GM12878 (cell line): Measurements from ENCODE around the gene SULT1A1.
"Not testable (repeated sequence)": the region's sequence is repeated elsewhere in the genome, so short reads cannot be mapped to it uniquely, and the experiment has no call there.

Source experiments
- BACH1 ChIP-seq: fragments of 450-650 bp; IDR thresholded peaks from 2 replicates; pipeline ENCODE4 v1.6.1; 2017; ENCODE audit warnings: mild to moderate bottlenecking, borderline replicate concordance
- BHLHE40 ChIP-seq, 2 experiments: fragments of 450-650 bp in 1 of 2; IDR thresholded peaks; 2 replicates each; pipeline ENCODE4 v1.6.1; 2011 to 2017; ENCODE audit warnings: low read depth in 2 of 2, borderline replicate concordance in 1 of 2, improper control_type of control experiment in 1 of 2, low read length in 1 of 2, mild to moderate bottlenecking in 1 of 2
- CBX5 ChIP-seq: sonication (generic); IDR thresholded peaks from 2 replicates; pipeline ENCODE4 v1.6.1; 2016; ENCODE audit warnings: low read depth, moderate library complexity, mild to moderate bottlenecking, inconsistent platforms
- CEBPB ChIP-seq, 2 experiments: fragments of 150-350 bp in 1 of 2; IDR thresholded peaks; 2 replicates each; pipeline ENCODE4 v1.6.1; 2012 to 2014; ENCODE audit warnings: low read depth in 2 of 2, low read length in 2 of 2, borderline replicate concordance in 1 of 2, inconsistent platforms in 1 of 2
- CEBPZ ChIP-seq: fragments of 150-350 bp; IDR thresholded peaks from 2 replicates; pipeline ENCODE4 v1.6.1; 2016; ENCODE audit warnings: low read depth, low read length
- CTCF ChIP-seq, 3 experiments: IDR thresholded peaks in 2 of 3; conservative IDR thresholded peaks in 1 of 3; 2 replicates each; pipeline ENCODE4 v1.5.1; 2011; ENCODE audit warnings: low read depth in 3 of 3, low read length in 3 of 3, mild to moderate bottlenecking in 3 of 3, control low read depth in 2 of 3, moderate library complexity in 2 of 3, inconsistent platforms in 1 of 3, mixed read lengths in 1 of 3; ENCODE audit not compliant: control insufficient read depth in 2 of 3, insufficient read depth in 1 of 3; ENCODE audit errors: extremely low read depth in 1 of 3
- HDAC6 ChIP-seq: fragments of 200-600 bp; sonication (generic); IDR thresholded peaks from one replicate; pipeline ENCODE4 v1.8.0; 2017; ENCODE audit warnings: antibody characterized with exemption; ENCODE audit not compliant: unreplicated experiment
- IKZF2 ChIP-seq, 2 experiments: fragments of 450-650 bp; IDR thresholded peaks; 2 replicates each; pipeline ENCODE4 v1.6.1; 2017; ENCODE audit warnings: mild to moderate bottlenecking in 2 of 2, moderate library complexity in 2 of 2
- POLR2A ChIP-seq: IDR thresholded peaks from 2 replicates; pipeline ENCODE4 v1.6.1; 2011; ENCODE audit warnings: low read depth, mild to moderate bottlenecking, low read length
- POLR2AphosphoS5 ChIP-seq: IDR thresholded peaks from 2 replicates; pipeline ENCODE4 v1.6.1; 2011; ENCODE audit warnings: mild to moderate bottlenecking, low read length, inconsistent platforms
- POU2F2 ChIP-seq: IDR thresholded peaks from 3 replicates; pipeline ENCODE4 v1.6.1; 2011; ENCODE audit warnings: low read depth, mild to moderate bottlenecking, low read length, borderline replicate concordance
- RAD21 ChIP-seq: IDR thresholded peaks from 2 replicates; pipeline ENCODE4 v1.6.1; 2011; ENCODE audit warnings: mild to moderate bottlenecking, low read depth, low read length, moderate library complexity; ENCODE audit not compliant: insufficient read depth
- SUZ12 ChIP-seq: fragments of 200-600 bp; sonication (generic); IDR thresholded peaks from one replicate; pipeline ENCODE4 v1.6.1; 2018; ENCODE audit warnings: antibody characterized with exemption, mild to moderate bottlenecking; ENCODE audit not compliant: unreplicated experiment

GRCh38 chr16:28622532-28623171, 12.8 kb upstream of the SULT1A1 start:
- TF ChIP-seq POU2F2; CEBPB (IDR thresholded peaks at IDR 0.05; ENCODE audit: borderline replicate concordance in 1 of 2, low read depth in 2 of 2, low read length in 2 of 2); CTCF (IDR thresholded peaks at IDR 0.05 in 2 of 3, conservative IDR thresholded peaks at IDR 0.05 in 1 of 3; ENCODE audit: control insufficient read depth in 2 of 3, extremely low read depth in 1 of 3, insufficient read depth in 1 of 3, low read depth in 3 of 3, low read length in 3 of 3); CBX5; CEBPZ; IKZF2 (IDR thresholded peaks at IDR 0.05); RAD21; POLR2AphosphoS5; POLR2A; BHLHE40 (IDR thresholded peaks at IDR 0.05; ENCODE audit: borderline replicate concordance in 1 of 2, low read depth in 2 of 2, low read length in 1 of 2); SUZ12; HDAC6; BACH1: not testable (repeated sequence)
